HG03159 (cell line): ENCODE measurements around the gene C4orf50.

ENCODE experiments used
- ATAC-seq: cut with Tn5 transposase; IDR thresholded peaks from one replicate; pipeline ENCODE4 v1.9.1; 2021; ENCODE audit warnings: mild to moderate bottlenecking, moderate library complexity; ENCODE audit not compliant: unreplicated experiment

The C4orf50 gene

DNA sequence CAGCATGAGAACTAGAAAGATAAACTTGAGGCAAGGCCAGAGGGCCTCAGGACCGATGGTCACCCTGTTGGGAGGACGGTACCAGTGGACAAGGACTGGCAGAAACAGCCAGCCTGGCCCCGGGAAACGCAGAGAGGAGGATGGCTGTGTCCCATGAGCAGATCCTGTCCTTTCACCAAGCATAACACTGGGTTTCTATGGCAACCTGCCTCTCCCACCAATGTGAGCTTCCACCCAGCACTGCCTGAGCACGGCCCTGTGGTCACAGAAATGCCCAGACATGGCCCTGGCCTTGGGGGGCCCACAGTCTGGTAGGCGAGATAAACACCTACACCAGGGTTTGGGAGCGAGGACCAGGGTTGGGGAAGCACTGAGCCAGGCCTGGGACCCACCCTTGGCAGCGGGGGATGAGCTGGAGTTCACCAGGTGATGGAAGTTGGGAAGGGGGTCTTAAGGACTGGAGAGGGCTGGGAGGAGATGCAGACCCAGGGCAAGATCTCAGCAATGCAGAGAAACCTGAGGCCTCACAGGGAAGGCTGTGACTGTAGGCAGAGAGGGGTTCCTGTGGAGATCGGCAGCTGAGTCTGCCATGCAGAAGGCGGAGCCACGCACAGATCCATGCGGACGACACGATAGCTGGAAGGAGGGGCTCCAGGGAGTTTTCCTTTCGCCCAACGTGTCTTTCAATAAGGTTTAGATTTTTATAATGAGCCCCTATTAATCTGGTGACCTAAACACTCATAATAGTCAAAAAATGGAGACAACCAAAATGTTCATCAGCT lies 92.6 kb downstream of the C4orf50 start:
- ATAC-seq = no peak

- ATAC-seq = no peak
Observed at GRCh38 chr4:5924461-5925125, 93.6 kb downstream of the C4orf50 start.

- no peak for ATAC-seq
Observed at GRCh38 chr4:5923376-5923775, 94.9 kb downstream of the C4orf50 start.

GRCh38 chr4:5922556-5922955 lies 95.7 kb downstream of the C4orf50 start:
- no peak for ATAC-seq

GRCh38 chr4:5921981-5922380 lies 96.2 kb downstream of the C4orf50 start:
- no peak for ATAC-seq

- ATAC-seq = no peak
Observed at GRCh38 chr4:5921101-5921980, 96.9 kb downstream of the C4orf50 start.

DNA sequence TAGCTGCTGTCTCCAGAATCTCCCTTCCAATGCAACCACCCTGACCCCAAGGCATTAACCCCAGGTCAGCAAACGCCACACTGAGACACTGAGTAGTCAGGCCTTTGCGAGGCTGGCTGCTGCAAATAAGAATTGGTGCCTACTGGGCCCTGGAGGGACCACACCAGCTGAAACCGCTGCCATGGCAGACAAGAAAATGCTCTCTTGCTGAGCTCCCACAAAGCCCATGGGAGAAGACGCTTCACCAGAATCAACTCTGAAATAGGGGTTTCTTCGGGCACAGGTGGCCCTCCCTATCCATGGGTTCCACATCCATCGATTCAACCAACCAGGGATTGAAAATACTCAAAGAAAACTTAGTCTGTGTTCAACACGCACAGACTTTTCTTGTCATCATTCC lies 98.7 kb downstream of the C4orf50 start:
- ATAC-seq = no peak

DNA sequence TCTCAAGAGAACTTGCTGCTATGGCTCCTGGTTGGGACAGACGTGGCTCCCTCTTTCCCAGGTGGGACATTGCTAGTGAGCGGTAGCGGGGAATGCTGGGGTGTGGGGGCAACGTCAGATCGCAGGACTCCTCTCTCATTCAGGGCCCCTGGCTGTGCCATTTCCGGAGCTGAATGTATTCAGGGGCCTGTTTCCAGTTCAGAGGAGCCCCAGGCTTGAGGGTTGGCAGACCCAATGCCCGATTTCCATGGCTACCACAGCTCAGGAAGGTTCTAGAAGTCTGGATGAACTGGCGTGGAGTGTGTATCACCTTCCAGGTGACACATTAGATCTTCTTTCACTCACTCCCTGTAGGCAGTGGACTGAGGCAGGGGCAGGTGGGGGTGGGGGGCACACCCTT lies 99.2 kb downstream of the C4orf50 start:
- ATAC-seq = no peak

GRCh38 chr4:5918331-5918985 lies 99.8 kb downstream of the C4orf50 start:
- no peak for ATAC-seq

DNA sequence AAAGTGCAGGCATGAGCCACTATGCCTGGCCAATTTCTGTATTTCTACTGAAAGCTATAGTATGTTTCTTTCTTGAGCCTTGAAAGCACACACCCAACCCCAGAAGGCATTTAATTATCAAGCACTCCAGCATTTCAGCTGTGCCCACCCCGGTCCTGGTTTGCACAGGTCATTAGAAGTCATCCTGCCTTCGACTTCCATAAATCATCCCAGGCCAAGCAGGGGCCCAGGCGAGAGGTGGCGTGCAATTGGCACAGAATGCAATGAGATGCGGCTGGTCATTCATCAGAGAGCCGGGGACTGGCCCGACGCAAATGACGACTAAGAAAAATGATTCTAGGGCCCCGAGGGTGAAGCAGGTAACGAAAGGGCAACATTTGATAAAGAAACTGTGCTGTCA lies 100.6 kb downstream of the C4orf50 start:
- ATAC-seq = no peak

DNA sequence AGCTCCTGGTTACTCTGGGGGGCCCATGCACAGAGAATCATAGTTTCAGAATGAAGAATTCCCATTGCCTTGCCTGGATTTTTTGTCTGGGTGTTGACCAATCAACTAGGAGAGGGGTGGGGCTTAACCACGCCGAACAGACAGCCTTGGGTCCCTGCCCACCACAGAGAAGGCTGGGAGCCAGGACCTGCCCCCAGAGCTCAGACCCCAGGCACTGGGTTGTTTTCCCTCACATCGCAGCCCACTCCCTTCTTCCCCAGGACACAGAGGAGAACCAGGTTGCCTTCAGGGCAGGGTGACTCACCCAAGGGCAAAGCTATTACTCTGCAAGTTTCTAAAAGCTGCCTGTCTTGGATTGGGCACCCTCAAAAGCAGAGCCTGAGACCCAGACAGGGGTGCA lies 102.0 kb downstream of the C4orf50 start:
- no peak for ATAC-seq

- ATAC-seq = no peak
Observed at GRCh38 chr4:5913454-5913853, 104.8 kb downstream of the C4orf50 start.

DNA sequence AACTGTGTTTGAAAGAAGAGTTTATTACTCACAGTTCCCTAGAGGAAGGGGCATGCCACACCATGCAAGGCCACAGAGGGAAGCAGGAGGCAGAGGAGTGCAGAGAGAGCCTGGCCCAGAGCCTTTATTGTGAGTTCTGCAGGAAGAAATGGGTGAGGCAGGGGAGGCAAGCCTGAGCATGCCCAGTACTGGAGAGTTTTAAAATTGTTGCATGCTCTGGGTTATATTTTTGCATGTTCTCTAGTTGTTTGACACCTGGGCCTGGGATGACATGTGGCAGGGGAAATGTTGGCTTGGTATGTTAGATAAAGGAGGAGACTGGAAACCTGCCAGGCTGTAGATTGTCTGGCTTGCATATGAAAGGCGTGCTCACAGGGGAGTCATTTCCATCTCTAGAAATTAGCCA lies 105.6 kb downstream of the C4orf50 start:
- no peak for ATAC-seq

- ATAC-seq = no peak
Observed at GRCh38 chr4:5908876-5909427, 109.3 kb downstream of the C4orf50 start.

- ATAC-seq = no peak
Observed at GRCh38 chr4:5906191-5906590, 112.0 kb downstream of the C4orf50 start.

- ATAC-seq = no peak
Observed at GRCh38 chr4:5905714-5906113, 112.5 kb downstream of the C4orf50 start.

- ATAC-seq = no peak
Observed at GRCh38 chr4:5900844-5901243, 117.4 kb downstream of the C4orf50 start.

- ATAC-seq = no peak
Observed at GRCh38 chr4:5899881-5900280, 118.3 kb downstream of the C4orf50 start.

DNA sequence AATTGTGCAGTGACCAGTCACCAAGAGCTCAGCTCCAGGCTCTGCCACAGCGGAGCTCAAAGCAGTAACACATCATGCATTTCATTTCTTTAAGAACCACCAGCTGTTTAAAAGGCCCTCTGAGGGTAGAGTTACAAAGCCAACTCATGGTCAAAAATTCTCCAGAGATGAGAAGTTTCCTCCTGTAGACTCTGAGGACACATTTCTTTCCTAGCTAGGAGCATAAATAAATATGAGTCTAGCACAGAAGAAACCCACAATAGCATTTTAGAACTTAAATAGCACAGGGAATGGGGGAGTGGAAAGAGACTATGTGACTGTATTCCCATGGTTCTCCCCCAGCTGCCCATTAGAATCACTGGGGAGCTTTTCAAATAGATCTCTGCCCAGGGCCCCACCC lies 118.8 kb downstream of the C4orf50 start:
- ATAC-seq = no peak

GRCh38 chr4:5897674-5898073 lies 120.6 kb downstream of the C4orf50 start:
- no peak for ATAC-seq

DNA sequence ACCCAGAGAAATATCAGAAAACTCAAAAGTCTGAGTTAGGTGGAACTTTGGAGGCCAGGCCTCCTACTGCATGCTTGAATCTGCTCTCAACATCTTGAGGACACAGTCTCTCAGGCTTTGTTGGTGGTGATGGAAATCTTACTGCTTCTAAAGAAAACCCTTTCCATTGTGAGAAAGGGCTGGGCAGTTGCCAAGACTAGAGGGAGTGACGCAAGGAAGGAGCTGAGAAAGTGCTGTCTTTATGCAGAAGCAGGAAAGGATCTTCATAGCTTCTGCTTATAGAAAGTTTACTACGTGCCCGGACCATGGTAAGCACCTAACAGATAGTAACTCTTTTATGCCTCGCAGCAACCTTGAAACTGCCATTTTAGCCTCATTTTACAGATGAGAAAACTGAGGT lies 122.9 kb downstream of the C4orf50 start:
- no peak for ATAC-seq
